Measurements from ENCODE around the gene CMIP.

The CMIP gene

GRCh38 chr16:81701296-81701970 is 256.8 kb downstream of the CMIP start:
- Mint-ChIP-seq H3K9me3 (ENCODE audit: low read depth) (no peaks in the 10 kb centered on the region), H3K4me3 (no peak overlapping the region), H3K27me3 (no peaks in the 10 kb centered on the region), H3K4me1 (ENCODE audit: low read depth) (no peaks in the 10 kb centered on the region), H3K27ac (no peak overlapping the region), H3K36me3 (peaks cover 2% of the 10 kb centered on the region)

GRCh38 chr16:81702506-81702905 is 257.9 kb downstream of the CMIP start:
- Mint-ChIP-seq H3K27ac (peak overlapping the region; percentile 34), H3K4me3 (no peak overlapping the region), H3K4me1 (ENCODE audit: low read depth) (no peaks in the 10 kb centered on the region), H3K36me3 (peaks cover 10% of the 10 kb centered on the region), H3K9me3 (ENCODE audit: low read depth) (no peaks in the 10 kb centered on the region), H3K27me3 (no peaks in the 10 kb centered on the region)

- Mint-ChIP-seq H3K36me3 (peaks cover 10% of the 10 kb centered on the region), H3K4me1 (ENCODE audit: low read depth) (no peaks in the 10 kb centered on the region), H3K4me3 (no peak overlapping the region), H3K27me3 (no peaks in the 10 kb centered on the region), H3K9me3 (ENCODE audit: low read depth) (no peaks in the 10 kb centered on the region), H3K27ac (no peak overlapping the region)
Measured at GRCh38 chr16:81703177-81704155, 258.9 kb downstream of the CMIP start.

- no peaks in the 10 kb centered on the region for H3K4me1 Mint-ChIP-seq (ENCODE audit: low read depth)
- no peak overlapping the region for H3K27ac Mint-ChIP-seq
- no peak overlapping the region for H3K4me3 Mint-ChIP-seq
- peaks cover 12% of the 10 kb centered on the region for H3K36me3 Mint-ChIP-seq
- H3K9me3 Mint-ChIP-seq (ENCODE audit: low read depth): no peaks in the 10 kb centered on the region
- H3K27me3 Mint-ChIP-seq: no peaks in the 10 kb centered on the region
Measured at GRCh38 chr16:81705261-81705660, 260.7 kb downstream of the CMIP start.

- Mint-ChIP-seq H3K27me3 (no peaks in the 10 kb centered on the region), H3K36me3 (peaks cover 12% of the 10 kb centered on the region), H3K4me3 (no peak overlapping the region), H3K9me3 (ENCODE audit: low read depth) (no peaks in the 10 kb centered on the region), H3K27ac (no peak overlapping the region), H3K4me1 (ENCODE audit: low read depth) (no peaks in the 10 kb centered on the region)
Measured at GRCh38 chr16:81706327-81707295, 262.0 kb downstream of the CMIP start.

- Mint-ChIP-seq H3K9me3 (ENCODE audit: low read depth) (no peaks in the 10 kb centered on the region), H3K27me3 (no peaks in the 10 kb centered on the region), H3K4me1 (ENCODE audit: low read depth) (no peaks in the 10 kb centered on the region), H3K4me3 (no peak overlapping the region), H3K36me3 (peaks cover 12% of the 10 kb centered on the region), H3K27ac (no peak overlapping the region)
Measured at GRCh38 chr16:81707411-81708265, 263.0 kb downstream of the CMIP start.

- Mint-ChIP-seq H3K4me3 (no peak overlapping the region), H3K27ac (no peak overlapping the region), H3K27me3 (no peaks in the 10 kb centered on the region), H3K9me3 (ENCODE audit: low read depth) (no peaks in the 10 kb centered on the region), H3K36me3 (peaks cover 11% of the 10 kb centered on the region), H3K4me1 (ENCODE audit: low read depth) (no peaks in the 10 kb centered on the region)
Measured at GRCh38 chr16:81708266-81709015, 263.8 kb downstream of the CMIP start.

GRCh38 chr16:81709016-81709900 is 264.6 kb downstream of the CMIP start:
- no peaks in the 10 kb centered on the region for H3K27me3 Mint-ChIP-seq
- H3K36me3 Mint-ChIP-seq: peaks cover 11% of the 10 kb centered on the region
- no peak overlapping the region for H3K4me3 Mint-ChIP-seq
- H3K27ac Mint-ChIP-seq: no peak overlapping the region
- H3K4me1 Mint-ChIP-seq (ENCODE audit: low read depth): no peaks in the 10 kb centered on the region
- no peaks in the 10 kb centered on the region for H3K9me3 Mint-ChIP-seq (ENCODE audit: low read depth)

- Mint-ChIP-seq H3K27ac (no peak overlapping the region), H3K9me3 (ENCODE audit: low read depth) (no peaks in the 10 kb centered on the region), H3K27me3 (no peaks in the 10 kb centered on the region), H3K4me1 (ENCODE audit: low read depth) (peaks cover 5% of the 10 kb centered on the region), H3K4me3 (no peak overlapping the region), H3K36me3 (peaks cover 11% of the 10 kb centered on the region)
Measured at GRCh38 chr16:81710044-81710443, 265.4 kb downstream of the CMIP start.

- Mint-ChIP-seq H3K9me3 (ENCODE audit: low read depth) (no peaks in the 10 kb centered on the region), H3K27me3 (no peaks in the 10 kb centered on the region), H3K36me3 (peaks cover 11% of the 10 kb centered on the region), H3K27ac (no peak overlapping the region), H3K4me3 (no peak overlapping the region), H3K4me1 (ENCODE audit: low read depth) (peaks cover 11% of the 10 kb centered on the region)
Measured at GRCh38 chr16:81710596-81710995, 266.0 kb downstream of the CMIP start.

GRCh38 chr16:81711657-81712319 is 267.2 kb downstream of the CMIP start:
- Mint-ChIP-seq H3K27me3 (no peaks in the 10 kb centered on the region), H3K27ac (no peak overlapping the region), H3K4me3 (no peak overlapping the region), H3K4me1 (ENCODE audit: low read depth) (peaks cover 22% of the 10 kb centered on the region), H3K9me3 (ENCODE audit: low read depth) (no peaks in the 10 kb centered on the region), H3K36me3 (peaks cover 10% of the 10 kb centered on the region)

GRCh38 chr16:81712681-81713080 is 268.1 kb downstream of the CMIP start:
- Mint-ChIP-seq H3K36me3 (peaks cover 3% of the 10 kb centered on the region), H3K4me3 (no peak overlapping the region), H3K9me3 (ENCODE audit: low read depth) (no peaks in the 10 kb centered on the region), H3K27ac (no peak overlapping the region), H3K4me1 (ENCODE audit: low read depth) (peaks cover 28% of the 10 kb centered on the region), H3K27me3 (no peaks in the 10 kb centered on the region)
